Sigmoid colon (tissue), 7 donors: ENCODE measurements around the gene KIF24. TPM values are rescaled to one million over a fixed set of nuclear protein-coding genes. Genes with fewer than 3 reads are reported as not detected.

Source experiments
- DNase-seq: peaks from one replicate; pipeline ENCODE4 v3.0.0-alpha.2; 2019
- H3K27ac ChIP-seq, 4 donors: fragments of 200-600 bp; sonication (generic); one replicate each; pipeline ENCODE4 v1.5.1; 2016 to 2019; ENCODE audit warnings: mild to moderate bottlenecking in 1 of 4
- H3K27me3 ChIP-seq, 3 donors: fragments of 200-600 bp; sonication (generic); one replicate each; pipeline ENCODE4 v1.5.1; 2019; ENCODE audit warnings: mild to moderate bottlenecking in 1 of 3
- H3K36me3 ChIP-seq, 4 donors: fragments of 200-600 bp; sonication (generic); one replicate each; pipeline ENCODE4 v1.5.1; 2016 to 2019
- H3K4me1 ChIP-seq, 4 donors: fragments of 200-600 bp; sonication (generic); one replicate each; pipeline ENCODE4 v1.5.1; 2017 to 2019
- H3K4me3 ChIP-seq, 4 donors: fragments of 200-600 bp; sonication (generic); one replicate each; pipeline ENCODE4 v1.5.1; 2017 to 2019; ENCODE audit warnings: mild to moderate bottlenecking in 2 of 4, moderate library complexity in 1 of 4
- H3K9me3 ChIP-seq, 4 donors: fragments of 200-600 bp in 3 of 4; sonication (generic) in 3 of 4; one replicate each; pipeline versions ENCODE4 v1.5.1 to v1.6.1; 2013 to 2019
- EP300 ChIP-seq, 4 donors: sonication (generic); formaldehyde crosslinking; IDR thresholded peaks; one replicate each; pipeline ENCODE4 v1.6.1; 2017; ENCODE audit warnings: antibody characterized with exemption in 4 of 4
- POLR2A ChIP-seq, 2 donors: fragments of 450-650 bp; IDR thresholded peaks; one replicate each; pipeline ENCODE4 v1.6.1; 2016; ENCODE audit warnings: antibody characterized with exemption in 2 of 2, mild to moderate bottlenecking in 2 of 2, moderate library complexity in 2 of 2
- POLR2AphosphoS5 ChIP-seq, 4 donors: sonication (generic); formaldehyde crosslinking; IDR thresholded peaks; one replicate each; pipeline ENCODE4 v1.6.1; 2017; ENCODE audit warnings: antibody characterized with exemption in 4 of 4
- WGBS, 2 donors: extraction: QIAGEN DNeasy Blood & Tissue Kit; methylation state at CpG; one replicate each; pipeline ENCODE4 v1.1.7; 2013; 5-methylcytosine and 5-hydroxymethylcytosine counted together
- intact Hi-C: fragments of 100-400 bp; cut with DNase I; formaldehyde crosslinking; loops from one replicate; pipeline ENCODE4 v1.15.1; 2023
- polyA plus RNA-seq, 3 donors: library from polyadenylated mRNA; stranded (reverse); fragments of 200-250 nt; gene quantifications; one replicate each; pipeline ENCODE4 v1.2.3, GENCODE V29; 2013
- total RNA-seq, 4 donors: library from RNA; depleted of rRNA; stranded (reverse); fragments of >200 nt; gene quantifications; one replicate each; pipeline ENCODE4 v1.1.0, GENCODE V29; 2016
- TF ChIP-seq, protein P1 (sequence below), 4 experiments: fragments of 450-650 bp in 3 of 4; fragments of 200-600 bp in 1 of 4; IDR thresholded peaks; one replicate each; pipeline ENCODE4 v1.5.1; 2016 to 2019; ENCODE audit warnings: antibody characterized with exemption in 4 of 4, mild to moderate bottlenecking in 3 of 4, moderate library complexity in 2 of 4
- donor health status: healthy with polysubstance abuse.
- donor health status: Bipolar disorder and iron deficiency.
- donor health status: healthy.

The KIF24 gene, protein sequence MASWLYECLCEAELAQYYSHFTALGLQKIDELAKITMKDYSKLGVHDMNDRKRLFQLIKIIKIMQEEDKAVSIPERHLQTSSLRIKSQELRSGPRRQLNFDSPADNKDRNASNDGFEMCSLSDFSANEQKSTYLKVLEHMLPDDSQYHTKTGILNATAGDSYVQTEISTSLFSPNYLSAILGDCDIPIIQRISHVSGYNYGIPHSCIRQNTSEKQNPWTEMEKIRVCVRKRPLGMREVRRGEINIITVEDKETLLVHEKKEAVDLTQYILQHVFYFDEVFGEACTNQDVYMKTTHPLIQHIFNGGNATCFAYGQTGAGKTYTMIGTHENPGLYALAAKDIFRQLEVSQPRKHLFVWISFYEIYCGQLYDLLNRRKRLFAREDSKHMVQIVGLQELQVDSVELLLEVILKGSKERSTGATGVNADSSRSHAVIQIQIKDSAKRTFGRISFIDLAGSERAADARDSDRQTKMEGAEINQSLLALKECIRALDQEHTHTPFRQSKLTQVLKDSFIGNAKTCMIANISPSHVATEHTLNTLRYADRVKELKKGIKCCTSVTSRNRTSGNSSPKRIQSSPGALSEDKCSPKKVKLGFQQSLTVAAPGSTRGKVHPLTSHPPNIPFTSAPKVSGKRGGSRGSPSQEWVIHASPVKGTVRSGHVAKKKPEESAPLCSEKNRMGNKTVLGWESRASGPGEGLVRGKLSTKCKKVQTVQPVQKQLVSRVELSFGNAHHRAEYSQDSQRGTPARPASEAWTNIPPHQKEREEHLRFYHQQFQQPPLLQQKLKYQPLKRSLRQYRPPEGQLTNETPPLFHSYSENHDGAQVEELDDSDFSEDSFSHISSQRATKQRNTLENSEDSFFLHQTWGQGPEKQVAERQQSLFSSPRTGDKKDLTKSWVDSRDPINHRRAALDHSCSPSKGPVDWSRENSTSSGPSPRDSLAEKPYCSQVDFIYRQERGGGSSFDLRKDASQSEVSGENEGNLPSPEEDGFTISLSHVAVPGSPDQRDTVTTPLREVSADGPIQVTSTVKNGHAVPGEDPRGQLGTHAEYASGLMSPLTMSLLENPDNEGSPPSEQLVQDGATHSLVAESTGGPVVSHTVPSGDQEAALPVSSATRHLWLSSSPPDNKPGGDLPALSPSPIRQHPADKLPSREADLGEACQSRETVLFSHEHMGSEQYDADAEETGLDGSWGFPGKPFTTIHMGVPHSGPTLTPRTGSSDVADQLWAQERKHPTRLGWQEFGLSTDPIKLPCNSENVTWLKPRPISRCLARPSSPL (N-terminal part only)
- total RNA-seq (1 to 10 TPM in 1 of 4 donors, under 1 TPM in 3; 0.28 to 1.4 (median 0.51) TPM), polyA plus RNA-seq (1 to 10 TPM in 1 of 3 donors, under 1 TPM in 2; under 0.01 to 1.6 (median 0.46) TPM)

DNA sequence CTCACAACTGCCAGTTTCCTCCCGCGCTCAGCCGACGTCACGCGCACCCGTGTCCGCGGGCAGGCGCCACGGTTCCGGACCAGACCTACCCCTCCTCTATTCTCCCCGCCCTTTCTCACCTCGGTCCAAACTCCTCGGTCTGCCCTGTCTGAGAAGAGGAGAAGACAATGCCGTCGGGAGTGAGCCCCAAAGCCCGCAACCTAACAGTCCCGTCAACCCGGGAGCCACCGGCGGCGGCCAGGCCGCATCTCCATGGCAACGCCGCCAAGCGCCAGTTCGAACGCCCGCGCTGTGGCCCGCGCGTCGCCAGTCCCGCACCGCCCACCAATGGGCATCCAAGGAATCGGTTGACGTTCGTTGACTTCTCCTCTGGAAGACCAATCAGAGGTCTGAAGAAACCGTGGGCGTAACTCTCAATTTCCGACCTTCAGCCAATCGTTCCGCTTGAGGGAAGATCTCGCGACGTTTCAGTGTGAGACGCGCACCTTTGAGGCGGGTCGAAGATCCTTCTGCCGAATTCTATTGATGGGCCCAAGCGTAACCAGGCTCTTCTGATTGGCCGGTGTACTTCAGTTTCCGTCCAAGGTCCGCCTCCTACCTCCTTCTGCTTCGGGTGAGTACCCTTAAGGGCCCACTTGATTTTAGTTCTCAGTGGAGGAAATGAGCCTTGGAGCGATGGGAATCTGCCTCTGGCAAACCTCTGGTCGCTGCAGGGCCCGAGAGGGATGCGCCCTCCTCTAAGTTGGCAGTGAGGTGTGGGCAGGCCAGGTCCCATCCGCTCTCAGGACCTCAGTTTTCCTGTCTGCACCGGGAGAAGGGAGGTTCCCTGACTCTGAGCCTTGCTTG is at the start of gene KIF24, which contains the start of gene NUDT2:
Gene KIF24 (minus strand): TSS at position 282 of the 846 bp plus-strand sequence. CDS start 17,922 bp downstream, outside the sequence.
Gene NUDT2 (plus strand): TSS at position 583 of the 846 bp plus-strand sequence. CDS start 9,471 bp downstream, outside the sequence.
- intact Hi-C loops: loop anchor here (5.0 kb wide), 3 partner anchors 152 to 202 kb away; partner anchors contain the start of genes DCAF12, ENHO and UBAP1
- Histone ChIP-seq H3K4me3 (peak within 1 kb of the TSS; percentile 62 to 75 (median 64)), H3K27me3 (no peaks in the 10 kb centered on the region), H3K27ac (peak within 1 kb of the TSS; percentile 92 to 94 (median 94)), H3K9me3 (no peaks in the 10 kb centered on the region), H3K36me3 (no peaks in the 10 kb centered on the region), H3K4me1 (peaks cover 0 to 42% (median 21%) of the 10 kb centered on the region in 4 donors)
- peak; percentile 99 for DNase-seq
- 0% methylated on average over 64 of the region's 64 CpGs for WGBS, 2 donors
- TF ChIP-seq POLR2AphosphoS5 (IDR thresholded peaks at IDR 0.05): peak; percentile 86 to 95 (median 93)
- no peak for TF ChIP-seq EP300 (IDR thresholded peaks at IDR 0.05)
- peak; percentile 78 to 89 for TF ChIP-seq POLR2A (IDR thresholded peaks at IDR 0.05)
- TF ChIP-seq, protein P1, sequence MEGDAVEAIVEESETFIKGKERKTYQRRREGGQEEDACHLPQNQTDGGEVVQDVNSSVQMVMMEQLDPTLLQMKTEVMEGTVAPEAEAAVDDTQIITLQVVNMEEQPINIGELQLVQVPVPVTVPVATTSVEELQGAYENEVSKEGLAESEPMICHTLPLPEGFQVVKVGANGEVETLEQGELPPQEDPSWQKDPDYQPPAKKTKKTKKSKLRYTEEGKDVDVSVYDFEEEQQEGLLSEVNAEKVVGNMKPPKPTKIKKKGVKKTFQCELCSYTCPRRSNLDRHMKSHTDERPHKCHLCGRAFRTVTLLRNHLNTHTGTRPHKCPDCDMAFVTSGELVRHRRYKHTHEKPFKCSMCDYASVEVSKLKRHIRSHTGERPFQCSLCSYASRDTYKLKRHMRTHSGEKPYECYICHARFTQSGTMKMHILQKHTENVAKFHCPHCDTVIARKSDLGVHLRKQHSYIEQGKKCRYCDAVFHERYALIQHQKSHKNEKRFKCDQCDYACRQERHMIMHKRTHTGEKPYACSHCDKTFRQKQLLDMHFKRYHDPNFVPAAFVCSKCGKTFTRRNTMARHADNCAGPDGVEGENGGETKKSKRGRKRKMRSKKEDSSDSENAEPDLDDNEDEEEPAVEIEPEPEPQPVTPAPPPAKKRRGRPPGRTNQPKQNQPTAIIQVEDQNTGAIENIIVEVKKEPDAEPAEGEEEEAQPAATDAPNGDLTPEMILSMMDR (IDR thresholded peaks at IDR 0.05): no peak

DNA sequence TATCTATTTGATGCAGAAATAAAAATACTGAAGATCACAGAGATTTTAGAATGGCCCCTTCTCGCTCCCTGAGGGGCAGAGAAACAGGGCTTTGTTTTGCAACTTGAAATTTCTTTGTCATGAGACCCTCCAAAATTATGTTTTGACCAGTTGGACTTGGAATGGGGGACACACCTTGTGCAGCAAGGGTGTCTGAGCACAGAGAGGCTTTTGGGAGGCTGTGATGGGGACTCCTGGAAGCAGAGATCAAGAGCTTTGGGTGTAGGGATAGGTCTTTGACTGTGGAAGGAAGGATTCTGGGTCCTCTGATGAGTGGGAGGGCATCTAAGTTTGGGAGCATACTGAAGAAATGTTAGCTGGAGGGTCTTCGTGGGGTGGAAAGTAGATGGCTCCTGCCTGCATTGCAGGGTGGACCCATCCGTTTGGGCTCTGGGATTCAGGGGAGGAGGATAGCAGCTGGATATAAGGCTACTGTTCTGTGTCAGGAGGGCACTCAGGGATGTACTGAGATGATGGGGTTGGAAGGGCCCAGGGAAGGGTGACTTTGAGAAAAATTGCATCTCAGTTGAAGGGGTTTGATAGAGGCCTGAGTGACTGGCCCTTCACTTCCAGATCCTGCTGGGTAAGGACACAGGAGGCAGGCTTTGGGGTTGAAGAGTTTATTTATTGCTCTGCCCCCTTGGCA is 49.5 kb upstream of the KIF24 start:
- peak overlapping the region in 3 of 4 donors; percentile 88 to 92 (median 92) for H3K27ac ChIP-seq
- TF ChIP-seq, protein P1 (IDR thresholded peaks at IDR 0.05): no peak
- no peak for TF ChIP-seq EP300 (IDR thresholded peaks at IDR 0.05)
- no peak overlapping the region for H3K4me3 ChIP-seq
- no peaks in the 10 kb centered on the region for H3K27me3 ChIP-seq
- no peaks in the 10 kb centered on the region for H3K9me3 ChIP-seq
- no peak for DNase-seq
- peaks cover 0 to 59% (median 48%) of the 10 kb centered on the region in 4 donors for H3K4me1 ChIP-seq
- no peaks in the 10 kb centered on the region for H3K36me3 ChIP-seq
- intact Hi-C loops: loop anchor here (1.0 to 10.0 kb wide), 4 partner anchors 47 to 564 kb away; partner anchors contain the start of genes DNAI1, FAM219A and UBE2R2
- WGBS, 2 donors: 93 to 95% methylated on average over 3 of the region's 3 CpGs

DNA sequence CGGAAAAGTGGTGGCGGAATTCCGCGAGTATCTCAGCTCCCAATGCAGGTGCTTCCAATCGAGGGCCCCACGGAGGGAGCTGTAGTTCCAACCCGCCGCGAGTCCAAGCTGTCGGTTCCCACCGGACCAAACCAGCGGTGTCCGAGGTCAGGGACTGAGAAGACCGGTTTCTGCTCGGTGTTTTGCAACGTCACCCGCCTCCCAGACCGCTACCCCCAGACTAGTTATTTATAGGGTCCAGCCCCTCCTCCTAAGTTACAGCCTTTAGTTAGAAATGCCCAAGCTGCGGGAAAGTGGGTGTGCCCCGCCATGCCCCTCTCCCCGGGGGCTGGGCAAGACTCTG is 48.3 kb upstream of the KIF24 start:
- Histone ChIP-seq H3K4me3 (peak overlapping the region; percentile 65 to 80 (median 78)), H3K4me1 (peaks cover 0 to 71% (median 54%) of the 10 kb centered on the region in 4 donors), H3K27ac (peak overlapping the region; percentile 79 to 92 (median 90)), H3K9me3 (no peaks in the 10 kb centered on the region), H3K36me3 (peaks cover 0 to 1% (median under 1%) of the 10 kb centered on the region in 4 donors), H3K27me3 (no peaks in the 10 kb centered on the region)
- intact Hi-C loops: loop anchor here (5.0 to 10.0 kb wide), 3 partner anchors 80 to 563 kb away; partner anchors contain the start of genes DNAI1, FAM219A and UBE2R2
- TF ChIP-seq EP300 (IDR thresholded peaks at IDR 0.05) (no peak), POLR2A (IDR thresholded peaks at IDR 0.05) (no peak), POLR2AphosphoS5 (IDR thresholded peaks at IDR 0.05) (no peak)
- TF ChIP-seq, protein P1 (IDR thresholded peaks at IDR 0.05): no peak
- no peak for DNase-seq
- WGBS, 2 donors: 2 to 4% methylated on average over 21 of the region's 21 CpGs
